Activated naive CD8-positive, alpha-beta T cell treated with anti-CD3 and anti-CD28 coated beads, Interleukin-2, amount 50 U/mL, for 16 hours (primary cell): ENCODE measurements around the gene B4GALNT2.
"Not testable (repeated sequence)": the region's sequence is repeated elsewhere in the genome, so short reads cannot be mapped to it uniquely, and the experiment has no call there.

ENCODE experiments used
- DNase-seq: peaks from one replicate; pipeline ENCODE4 v3.0.0-alpha.2; 2020; ENCODE audit warnings: low read depth, low spot score

B4GALNT2 gene

GRCh38 chr17:49121696-49122292 is 10.8 kb upstream of the B4GALNT2 start:
- no peak for DNase-seq

GRCh38 chr17:49122566-49122965 is 10.0 kb upstream of the B4GALNT2 start:
- no peak for DNase-seq

- no peak for DNase-seq
These were observed 9.5 kb upstream of the B4GALNT2 start for GRCh38 chr17:49123061-49123460.

GRCh38 chr17:49125449-49125848 is 7.1 kb upstream of the B4GALNT2 start:
- no peak for DNase-seq

- DNase-seq: not testable (repeated sequence)
These were observed 6.2 kb upstream of the B4GALNT2 start for GRCh38 chr17:49126183-49126859.

GRCh38 chr17:49129359-49129950 is 3.1 kb upstream of the B4GALNT2 start:
- DNase-seq: not testable (repeated sequence)

GRCh38 chr17:49130891-49131290 is 1.7 kb upstream of the B4GALNT2 start:
- no peak for DNase-seq

- DNase-seq: no peak
These were observed 261 bp upstream of the B4GALNT2 start for GRCh38 chr17:49132317-49132698.

- DNase-seq: no peak
These were observed 3.8 kb downstream of the B4GALNT2 start for GRCh38 chr17:49136335-49136734.

- DNase-seq: not testable (repeated sequence)
These were observed 13.1 kb downstream of the B4GALNT2 start for GRCh38 chr17:49145654-49146053.

GRCh38 chr17:49146620-49147306 is 14.2 kb downstream of the B4GALNT2 start:
- no peak for DNase-seq

GRCh38 chr17:49148171-49148570 is 15.6 kb downstream of the B4GALNT2 start:
- DNase-seq: no peak

- DNase-seq: no peak
These were observed 19.4 kb downstream of the B4GALNT2 start for GRCh38 chr17:49151996-49152395.

- no peak for DNase-seq
These were observed 23.7 kb downstream of the B4GALNT2 start for GRCh38 chr17:49156256-49156655.

- no peak for DNase-seq
These were observed 25.2 kb downstream of the B4GALNT2 start for GRCh38 chr17:49157784-49158183.

GRCh38 chr17:49162866-49163265 is 30.3 kb downstream of the B4GALNT2 start:
- DNase-seq: no peak

- no peak for DNase-seq
These were observed 32.6 kb downstream of the B4GALNT2 start for GRCh38 chr17:49165143-49165542.

GRCh38 chr17:49168706-49169105 is 36.1 kb downstream of the B4GALNT2 start:
- DNase-seq: no peak

- no peak for DNase-seq
These were observed 37.6 kb downstream of the B4GALNT2 start for GRCh38 chr17:49170216-49170615.

GRCh38 chr17:49170711-49171110 is 38.1 kb downstream of the B4GALNT2 start:
- DNase-seq: not testable (repeated sequence)

- not testable (repeated sequence) for DNase-seq
These were observed 43.4 kb downstream of the B4GALNT2 start for GRCh38 chr17:49175978-49176377.

GRCh38 chr17:49180303-49180702 is 47.7 kb downstream of the B4GALNT2 start:
- DNase-seq: peak; percentile 41
